GM12801 (cell line): ENCODE measurements around the gene CNOT11.

ENCODE experiments used
- CTCF ChIP-seq: IDR thresholded peaks from one replicate; pipeline ENCODE4 v1.5.1; 2011; ENCODE audit warnings: control low read depth; ENCODE audit not compliant: insufficient read length; ENCODE audit errors: extremely low read depth

Gene CNOT11

GRCh38 chr2:101252408-101253012 lies at the start of gene CNOT11:
Gene CNOT11 (plus strand): TSS chr2:101252886. CDS start chr2:101252965, 79 bp downstream.
- no peak for TF ChIP-seq CTCF

GRCh38 chr2:101204400-101205115 lies 48.1 kb upstream of the CNOT11 start:
- TF ChIP-seq CTCF = no peak

GRCh38 chr2:101205521-101206479 lies 46.9 kb upstream of the CNOT11 start:
- no peak for TF ChIP-seq CTCF

GRCh38 chr2:101208830-101209229 lies 43.9 kb upstream of the CNOT11 start:
- no peak for TF ChIP-seq CTCF

- no peak for TF ChIP-seq CTCF
Measured at GRCh38 chr2:101219246-101219645, 33.4 kb upstream of the CNOT11 start.

- TF ChIP-seq CTCF = no peak
Measured at GRCh38 chr2:101223814-101224231, 28.9 kb upstream of the CNOT11 start.

- no peak for TF ChIP-seq CTCF
Measured at GRCh38 chr2:101230541-101231001, 22.1 kb upstream of the CNOT11 start.
